GM10266 (cell line): ENCODE results near the gene SLC7A9.

Source experiments
- DNase-seq: peaks from one replicate; pipeline ENCODE4 v3.0.0; 2012; ENCODE audit errors: extremely low spot score
- CTCF ChIP-seq: IDR thresholded peaks from 2 replicates; pipeline ENCODE4 v1.5.1; 2012; ENCODE audit warnings: mild to moderate bottlenecking, low read depth; ENCODE audit not compliant: control insufficient read depth, insufficient read depth; ENCODE audit errors: missing control alignments

The SLC7A9 gene

DNA sequence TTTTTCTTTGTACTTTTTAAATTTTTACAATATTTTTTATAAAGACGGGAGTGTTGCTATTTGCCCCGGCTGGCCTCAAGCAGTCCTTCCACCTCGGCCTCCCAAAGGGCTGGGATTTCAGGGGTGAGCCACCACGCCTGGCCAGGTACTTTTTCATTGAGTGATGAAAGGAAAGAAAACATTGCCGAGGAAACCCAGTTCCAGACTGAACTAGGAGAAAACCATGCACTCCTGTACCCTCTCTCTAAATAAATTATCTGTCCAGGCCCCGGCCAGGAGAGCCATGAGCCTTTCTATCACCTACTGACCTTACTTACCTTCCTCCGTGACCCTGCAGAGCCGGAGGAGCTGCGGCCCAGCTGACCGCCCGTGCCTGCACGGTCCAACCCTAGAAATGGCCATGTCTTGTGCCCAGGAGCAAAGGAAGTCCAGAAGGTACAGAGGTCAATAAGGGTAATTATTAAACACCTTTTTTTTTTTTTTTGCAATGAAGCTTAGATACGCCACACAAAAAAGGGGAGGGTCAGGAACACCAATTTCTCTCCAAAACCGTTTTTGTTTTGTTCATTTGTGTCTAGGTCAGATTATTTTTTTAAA, at the start of gene SLC7A9:
Gene SLC7A9, minus strand, starts transcription at position 399 of the 597 bp plus-strand sequence. CDS start 1,233 bp downstream, outside the sequence.
- DNase-seq = no peak
- no peak for TF ChIP-seq CTCF

DNA sequence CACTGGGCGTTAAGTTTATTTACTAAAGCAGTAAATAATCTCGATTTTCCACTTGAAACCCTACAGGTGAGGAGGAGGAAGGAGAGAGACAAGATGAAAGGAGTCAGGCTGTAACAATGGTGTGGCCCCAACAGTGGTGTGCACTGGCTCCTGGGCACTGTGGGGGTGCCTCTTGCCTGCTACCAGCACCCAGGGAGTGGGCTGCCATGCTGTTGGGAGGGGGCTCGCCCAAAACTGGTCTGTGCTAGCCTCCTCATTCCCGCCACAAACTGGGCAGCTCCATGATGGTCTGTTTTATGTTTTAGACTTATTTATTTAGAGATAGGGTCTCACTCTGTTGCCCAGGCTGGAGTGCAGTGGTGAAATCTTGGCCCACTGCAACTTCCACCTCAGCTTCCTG, 49.8 kb upstream of the SLC7A9 start:
- no peak for TF ChIP-seq CTCF
- no peak for DNase-seq

DNA sequence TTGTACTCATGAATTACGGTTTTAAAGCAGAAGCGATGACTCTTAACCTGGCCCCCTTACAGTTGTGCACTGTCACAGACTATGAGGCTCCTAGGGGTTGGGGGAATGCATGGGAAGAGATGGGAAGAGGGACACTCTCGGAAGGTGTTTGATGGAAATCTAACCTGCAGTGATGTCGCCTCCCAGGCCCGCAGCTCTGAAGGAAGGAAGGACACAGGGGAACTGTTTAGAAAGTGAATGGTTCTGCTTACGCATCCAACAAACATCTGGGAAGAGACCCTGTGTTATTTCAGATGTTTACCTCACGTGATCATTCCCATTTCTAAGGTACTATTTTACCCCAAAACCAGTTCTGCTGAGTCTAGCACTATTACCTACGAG, 48.0 kb upstream of the SLC7A9 start:
- no peak for TF ChIP-seq CTCF
- DNase-seq = no peak

DNA sequence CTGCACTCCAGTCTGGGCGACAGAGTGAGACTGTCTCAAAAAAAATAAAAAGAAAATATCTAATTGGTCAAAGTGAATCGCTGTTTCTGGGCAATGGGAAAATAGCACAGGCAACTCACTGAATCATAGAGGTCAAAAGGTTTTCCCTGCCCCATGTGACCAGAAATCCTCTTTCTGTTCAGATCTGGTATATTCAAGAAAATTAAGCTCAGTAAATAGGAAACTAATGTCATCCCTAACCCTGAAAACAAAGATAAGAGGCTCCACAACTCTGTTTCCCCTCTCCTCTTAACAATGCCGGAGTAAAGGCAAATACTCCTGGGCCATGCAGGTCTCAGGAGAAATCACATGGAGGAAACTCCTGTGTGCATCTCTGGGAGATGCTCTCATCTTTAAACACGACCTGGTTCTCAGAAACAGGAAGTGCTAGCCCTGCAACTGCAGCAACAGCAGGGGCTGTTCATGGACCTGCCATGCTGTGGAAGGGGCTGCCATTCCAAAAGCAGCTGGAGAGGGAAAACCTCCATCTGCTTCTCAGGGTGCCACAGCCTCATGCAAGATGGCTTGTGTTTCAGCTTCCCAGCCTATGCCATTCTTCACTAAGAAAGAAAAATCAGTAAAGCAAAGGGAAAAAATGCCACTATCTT, 47.5 kb upstream of the SLC7A9 start:
- no peak for TF ChIP-seq CTCF
- no peak for DNase-seq

- no peak for DNase-seq
- no peak for TF ChIP-seq CTCF
Observed at GRCh38 chr19:32914879-32915660, 45.5 kb upstream of the SLC7A9 start.

DNA sequence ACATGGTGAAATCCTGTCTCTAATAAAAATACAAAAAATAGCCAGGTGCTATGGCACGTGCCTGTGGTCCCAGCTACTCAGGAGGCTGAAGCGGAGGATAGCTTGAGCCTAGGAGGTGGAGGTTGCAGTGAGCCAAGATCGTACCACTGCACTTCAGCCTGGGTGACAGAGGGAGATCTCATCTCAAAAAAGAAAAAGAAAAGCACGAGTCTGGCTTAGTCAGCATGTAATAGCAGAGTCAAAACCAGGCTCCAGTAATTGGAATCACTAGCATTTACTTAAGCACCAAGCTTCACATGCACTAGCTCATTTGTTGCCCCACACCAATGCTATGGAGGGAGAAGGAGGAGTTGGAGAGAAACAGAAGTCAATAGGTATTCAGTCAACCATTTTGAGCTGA, 41.9 kb upstream of the SLC7A9 start:
- no peak for TF ChIP-seq CTCF
- DNase-seq = no peak

GRCh38 chr19:32910874-32911273, 41.3 kb upstream of the SLC7A9 start:
- no peak for DNase-seq
- TF ChIP-seq CTCF = no peak
